AG10803 (cell line): ENCODE results near the gene THSD4.

Source experiments
- DNase-seq: peaks from one replicate; pipeline ENCODE4 v3.0.0; 2010; ENCODE audit warnings: low read depth
- H3K4me3 ChIP-seq: 2 replicates; pipeline ENCODE4 v1.5.1; 2011; ENCODE audit warnings: mild to moderate bottlenecking, low read length, control low read depth
- TF ChIP-seq, protein P1 (sequence below): conservative IDR thresholded peaks from 2 replicates; pipeline ENCODE4 v1.5.1; 2011; ENCODE audit warnings: mild to moderate bottlenecking, low read length, control low read depth, inconsistent platforms

Gene THSD4

GRCh38 chr15:71456362-71456761 is 341.1 kb downstream of the THSD4 start:
- TF ChIP-seq, protein P1, sequence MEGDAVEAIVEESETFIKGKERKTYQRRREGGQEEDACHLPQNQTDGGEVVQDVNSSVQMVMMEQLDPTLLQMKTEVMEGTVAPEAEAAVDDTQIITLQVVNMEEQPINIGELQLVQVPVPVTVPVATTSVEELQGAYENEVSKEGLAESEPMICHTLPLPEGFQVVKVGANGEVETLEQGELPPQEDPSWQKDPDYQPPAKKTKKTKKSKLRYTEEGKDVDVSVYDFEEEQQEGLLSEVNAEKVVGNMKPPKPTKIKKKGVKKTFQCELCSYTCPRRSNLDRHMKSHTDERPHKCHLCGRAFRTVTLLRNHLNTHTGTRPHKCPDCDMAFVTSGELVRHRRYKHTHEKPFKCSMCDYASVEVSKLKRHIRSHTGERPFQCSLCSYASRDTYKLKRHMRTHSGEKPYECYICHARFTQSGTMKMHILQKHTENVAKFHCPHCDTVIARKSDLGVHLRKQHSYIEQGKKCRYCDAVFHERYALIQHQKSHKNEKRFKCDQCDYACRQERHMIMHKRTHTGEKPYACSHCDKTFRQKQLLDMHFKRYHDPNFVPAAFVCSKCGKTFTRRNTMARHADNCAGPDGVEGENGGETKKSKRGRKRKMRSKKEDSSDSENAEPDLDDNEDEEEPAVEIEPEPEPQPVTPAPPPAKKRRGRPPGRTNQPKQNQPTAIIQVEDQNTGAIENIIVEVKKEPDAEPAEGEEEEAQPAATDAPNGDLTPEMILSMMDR: no peak
- no peak for DNase-seq
- H3K4me3 ChIP-seq: no peak overlapping the region

- TF ChIP-seq, protein P1: no peak
- DNase-seq: no peak
These were observed 341.5 kb downstream of the THSD4 start for GRCh38 chr15:71456811-71457210.

GRCh38 chr15:71458089-71458660 is 342.9 kb downstream of the THSD4 start:
- TF ChIP-seq, protein P1: no peak
- DNase-seq: no peak
- no peak overlapping the region for H3K4me3 ChIP-seq

More at GRCh38 chr15:71456811-71457210, 341.5 kb downstream of the THSD4 start:
- H3K4me3 ChIP-seq: no peak overlapping the region

- no peak for DNase-seq
- TF ChIP-seq, protein P1: no peak
- H3K4me3 ChIP-seq: no peak overlapping the region
These were observed 346.5 kb downstream of the THSD4 start for GRCh38 chr15:71461748-71462147.

GRCh38 chr15:71462638-71463037 is 347.4 kb downstream of the THSD4 start:
- TF ChIP-seq, protein P1: no peak
- DNase-seq: no peak
- H3K4me3 ChIP-seq: no peak overlapping the region

DNA sequence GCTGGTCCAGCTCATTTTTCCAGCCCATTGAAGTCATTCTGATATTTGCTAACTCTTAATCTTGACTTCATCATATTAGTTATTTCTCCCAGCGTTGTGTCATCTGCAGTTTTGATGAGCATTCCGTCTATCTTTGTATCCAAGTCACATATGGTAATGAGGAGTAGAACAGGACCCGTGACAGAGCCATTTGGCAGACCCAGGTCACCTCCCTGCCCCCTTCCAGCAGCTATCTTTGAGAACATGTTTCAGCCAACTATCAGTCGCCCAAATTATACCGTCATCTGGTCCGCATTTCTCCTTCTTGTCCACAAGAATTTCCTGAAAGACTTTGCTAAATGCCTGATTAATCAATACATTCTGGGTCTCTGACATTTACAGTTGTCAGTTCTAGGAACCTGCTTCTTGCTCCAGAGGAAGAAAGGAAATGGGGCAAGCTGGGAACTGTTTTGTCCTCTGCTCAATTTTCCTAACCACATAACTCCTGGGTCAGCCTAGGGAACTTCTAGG is 347.9 kb downstream of the THSD4 start:
- DNase-seq: no peak
- no peak overlapping the region for H3K4me3 ChIP-seq
- TF ChIP-seq, protein P1: no peak
